ENCODE measurements around the gene SYTL5.

Gene SYTL5

DNA sequence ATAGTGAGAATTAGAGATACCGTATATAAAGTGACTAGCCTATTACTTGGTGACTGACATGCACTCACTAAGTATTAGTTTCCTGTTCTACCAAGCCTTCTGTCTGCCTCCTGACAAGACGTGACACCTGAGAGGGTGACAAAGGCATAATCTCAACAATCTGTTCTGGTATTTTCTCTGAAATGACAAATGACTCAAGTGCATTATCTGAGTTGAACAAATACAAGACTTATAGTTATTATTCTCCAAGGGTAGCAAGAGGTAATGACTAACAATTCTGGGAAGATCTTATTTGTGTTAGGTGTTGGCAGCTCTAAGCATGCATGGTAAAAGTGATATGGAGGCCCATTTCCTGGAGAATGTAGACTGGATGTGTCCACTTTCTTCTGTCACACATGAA is 60.6 kb downstream of the SYTL5 start:
- no peak overlapping the region for H3K27ac ChIP-seq (ENCODE audit: low read length)
- no peaks in the 10 kb centered on the region for H3K4me1 ChIP-seq (ENCODE audit: insufficient read depth, low read length)
- H3K4me3 ChIP-seq (ENCODE audit: low read depth in 1 of 2, low read length in 2 of 2): no peak overlapping the region
- H3K36me3 ChIP-seq (ENCODE audit: insufficient read depth, low read length): no peaks in the 10 kb centered on the region
- H3K79me2 ChIP-seq (ENCODE audit: insufficient read depth, low read length): no peaks in the 10 kb centered on the region
- H3K9me3 ChIP-seq (ENCODE audit: insufficient read depth, low read length, severe bottlenecking): no peaks in the 10 kb centered on the region
- no peaks in the 10 kb centered on the region for H4K20me1 ChIP-seq (ENCODE audit: insufficient read depth, low read length)
- no peak overlapping the region for H2AFZ ChIP-seq (ENCODE audit: low read depth, low read length)
- H3K27me3 ChIP-seq (ENCODE audit: insufficient read depth, low read length, poor library complexity): no peaks in the 10 kb centered on the region
- DNase-seq (no peak), ATAC-seq (ENCODE audit: insufficient read depth, low read depth) (no peak)
- no peak for TF ChIP-seq EZH2 (IDR thresholded peaks at IDR 0.05; ENCODE audit: borderline replicate concordance, low read depth, low read length, severe bottlenecking)
- TF ChIP-seq, protein P1, sequence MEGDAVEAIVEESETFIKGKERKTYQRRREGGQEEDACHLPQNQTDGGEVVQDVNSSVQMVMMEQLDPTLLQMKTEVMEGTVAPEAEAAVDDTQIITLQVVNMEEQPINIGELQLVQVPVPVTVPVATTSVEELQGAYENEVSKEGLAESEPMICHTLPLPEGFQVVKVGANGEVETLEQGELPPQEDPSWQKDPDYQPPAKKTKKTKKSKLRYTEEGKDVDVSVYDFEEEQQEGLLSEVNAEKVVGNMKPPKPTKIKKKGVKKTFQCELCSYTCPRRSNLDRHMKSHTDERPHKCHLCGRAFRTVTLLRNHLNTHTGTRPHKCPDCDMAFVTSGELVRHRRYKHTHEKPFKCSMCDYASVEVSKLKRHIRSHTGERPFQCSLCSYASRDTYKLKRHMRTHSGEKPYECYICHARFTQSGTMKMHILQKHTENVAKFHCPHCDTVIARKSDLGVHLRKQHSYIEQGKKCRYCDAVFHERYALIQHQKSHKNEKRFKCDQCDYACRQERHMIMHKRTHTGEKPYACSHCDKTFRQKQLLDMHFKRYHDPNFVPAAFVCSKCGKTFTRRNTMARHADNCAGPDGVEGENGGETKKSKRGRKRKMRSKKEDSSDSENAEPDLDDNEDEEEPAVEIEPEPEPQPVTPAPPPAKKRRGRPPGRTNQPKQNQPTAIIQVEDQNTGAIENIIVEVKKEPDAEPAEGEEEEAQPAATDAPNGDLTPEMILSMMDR (IDR thresholded peaks at IDR 0.05; ENCODE audit: borderline replicate concordance, extremely low read depth, low read length, poor library complexity, severe bottlenecking): no peak
- no peak overlapping the region for H3K4me2 ChIP-seq (ENCODE audit: insufficient read depth, low read length)
- no peak overlapping the region for H3K9ac ChIP-seq (ENCODE audit: low read depth, low read length)

DNA sequence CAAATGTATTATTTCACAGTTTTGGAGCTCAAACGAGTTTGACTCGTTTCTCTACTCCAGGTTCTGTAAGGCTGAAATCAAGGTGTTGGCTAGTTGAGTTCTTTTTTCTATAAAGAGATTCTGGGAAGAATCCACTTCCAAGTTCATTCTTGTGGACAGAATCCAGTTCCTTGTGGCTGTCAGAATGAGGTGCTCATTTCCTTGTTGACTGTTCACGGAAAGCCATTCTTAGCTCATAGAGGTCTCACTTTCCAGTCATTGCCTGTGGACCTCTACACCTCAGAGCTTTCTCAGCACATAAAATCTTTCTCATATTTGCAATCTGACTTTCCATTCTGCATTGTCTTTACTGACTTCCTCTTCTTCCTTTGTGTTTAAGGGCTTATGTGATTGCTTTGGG is 62.9 kb downstream of the SYTL5 start:
- Histone ChIP-seq H3K27me3 (ENCODE audit: insufficient read depth, low read length, poor library complexity) (no peaks in the 10 kb centered on the region), H3K27ac (ENCODE audit: low read length) (no peak overlapping the region), H3K9me3 (ENCODE audit: insufficient read depth, low read length, severe bottlenecking) (no peaks in the 10 kb centered on the region), H3K36me3 (ENCODE audit: insufficient read depth, low read length) (no peaks in the 10 kb centered on the region), H3K4me2 (ENCODE audit: insufficient read depth, low read length) (no peak overlapping the region), H3K4me1 (ENCODE audit: insufficient read depth, low read length) (no peaks in the 10 kb centered on the region), H4K20me1 (ENCODE audit: insufficient read depth, low read length) (no peaks in the 10 kb centered on the region), H3K79me2 (ENCODE audit: insufficient read depth, low read length) (no peaks in the 10 kb centered on the region), H3K9ac (ENCODE audit: low read depth, low read length) (no peak overlapping the region), H2AFZ (ENCODE audit: low read depth, low read length) (no peak overlapping the region), H3K4me3 (ENCODE audit: low read depth in 1 of 2, low read length in 2 of 2) (no peak overlapping the region)
- DNase-seq (no peak), ATAC-seq (ENCODE audit: insufficient read depth, low read depth) (no peak)
- no peak for TF ChIP-seq EZH2 (IDR thresholded peaks at IDR 0.05; ENCODE audit: borderline replicate concordance, low read depth, low read length, severe bottlenecking)
- TF ChIP-seq, protein P1 (IDR thresholded peaks at IDR 0.05; ENCODE audit: borderline replicate concordance, extremely low read depth, low read length, poor library complexity, severe bottlenecking): no peak

DNA sequence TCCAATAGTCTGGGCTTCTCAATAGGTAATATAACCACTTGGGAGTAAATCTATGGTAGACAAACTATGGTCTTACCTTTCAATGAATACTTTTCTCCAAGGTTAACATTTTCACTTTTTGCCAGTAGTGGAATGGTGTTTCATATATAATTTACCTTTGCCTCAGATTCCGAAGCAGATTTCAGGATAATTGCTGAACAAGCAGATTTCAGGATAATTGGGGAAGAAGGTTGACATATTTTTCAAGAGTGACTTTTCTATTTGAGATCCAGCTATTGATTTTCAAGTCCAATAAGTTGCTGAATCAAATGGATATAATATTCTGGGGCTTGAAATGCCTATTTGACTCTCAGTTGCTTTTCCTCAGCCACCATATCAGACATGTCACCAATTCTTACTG is 63.6 kb downstream of the SYTL5 start:
- no peak overlapping the region for H3K9ac ChIP-seq (ENCODE audit: low read depth, low read length)
- no peaks in the 10 kb centered on the region for H3K79me2 ChIP-seq (ENCODE audit: insufficient read depth, low read length)
- H3K27me3 ChIP-seq (ENCODE audit: insufficient read depth, low read length, poor library complexity): no peaks in the 10 kb centered on the region
- no peaks in the 10 kb centered on the region for H3K36me3 ChIP-seq (ENCODE audit: insufficient read depth, low read length)
- H4K20me1 ChIP-seq (ENCODE audit: insufficient read depth, low read length): no peaks in the 10 kb centered on the region
- TF ChIP-seq, protein P1 (IDR thresholded peaks at IDR 0.05; ENCODE audit: borderline replicate concordance, extremely low read depth, low read length, poor library complexity, severe bottlenecking): no peak
- TF ChIP-seq EZH2 (IDR thresholded peaks at IDR 0.05; ENCODE audit: borderline replicate concordance, low read depth, low read length, severe bottlenecking): no peak
- H3K9me3 ChIP-seq (ENCODE audit: insufficient read depth, low read length, severe bottlenecking): no peaks in the 10 kb centered on the region
- no peaks in the 10 kb centered on the region for H3K4me1 ChIP-seq (ENCODE audit: insufficient read depth, low read length)
- no peak overlapping the region for H3K27ac ChIP-seq (ENCODE audit: low read length)
- H3K4me2 ChIP-seq (ENCODE audit: insufficient read depth, low read length): no peak overlapping the region
- H2AFZ ChIP-seq (ENCODE audit: low read depth, low read length): no peak overlapping the region
- no peak overlapping the region for H3K4me3 ChIP-seq (ENCODE audit: low read depth in 1 of 2, low read length in 2 of 2)
- DNase-seq: no peak
- ATAC-seq (ENCODE audit: insufficient read depth, low read depth): no peak

DNA sequence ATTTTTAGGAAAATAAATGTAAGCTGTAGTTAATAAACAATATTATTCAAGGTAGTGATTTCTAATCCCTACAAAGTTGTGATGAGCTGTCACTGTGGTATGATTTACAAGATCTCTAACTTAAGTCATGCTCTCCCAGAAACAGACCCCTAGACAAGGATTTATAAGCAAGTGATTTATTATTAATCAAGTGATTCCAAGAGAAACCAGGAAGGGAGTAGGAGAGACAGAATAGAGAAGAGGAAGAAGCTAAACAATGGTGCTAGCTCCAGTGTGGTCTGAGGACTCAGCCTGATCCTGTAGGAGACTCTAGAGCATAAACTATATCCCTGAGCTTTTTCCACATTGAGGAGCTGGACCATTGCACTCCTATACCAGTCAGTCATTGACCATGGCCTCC is 73.1 kb downstream of the SYTL5 start:
- no peaks in the 10 kb centered on the region for H3K4me1 ChIP-seq (ENCODE audit: insufficient read depth, low read length)
- TF ChIP-seq EZH2 (IDR thresholded peaks at IDR 0.05; ENCODE audit: borderline replicate concordance, low read depth, low read length, severe bottlenecking): no peak
- TF ChIP-seq, protein P1 (IDR thresholded peaks at IDR 0.05; ENCODE audit: borderline replicate concordance, extremely low read depth, low read length, poor library complexity, severe bottlenecking): no peak
- no peak for ATAC-seq (ENCODE audit: insufficient read depth, low read depth)
- no peaks in the 10 kb centered on the region for H3K79me2 ChIP-seq (ENCODE audit: insufficient read depth, low read length)
- H3K36me3 ChIP-seq (ENCODE audit: insufficient read depth, low read length): no peaks in the 10 kb centered on the region
- H2AFZ ChIP-seq (ENCODE audit: low read depth, low read length): no peak overlapping the region
- no peaks in the 10 kb centered on the region for H4K20me1 ChIP-seq (ENCODE audit: insufficient read depth, low read length)
- no peak overlapping the region for H3K4me2 ChIP-seq (ENCODE audit: insufficient read depth, low read length)
- no peaks in the 10 kb centered on the region for H3K27me3 ChIP-seq (ENCODE audit: insufficient read depth, low read length, poor library complexity)
- no peak for DNase-seq
- H3K4me3 ChIP-seq (ENCODE audit: low read depth in 1 of 2, low read length in 2 of 2): no peak overlapping the region
- H3K9ac ChIP-seq (ENCODE audit: low read depth, low read length): no peak overlapping the region
- no peaks in the 10 kb centered on the region for H3K9me3 ChIP-seq (ENCODE audit: insufficient read depth, low read length, severe bottlenecking)
- no peak overlapping the region for H3K27ac ChIP-seq (ENCODE audit: low read length)
